Caco-2 (cell line): ENCODE measurements around the gene RIPOR2. TPM values are rescaled to one million over a fixed set of nuclear protein-coding genes. Genes with fewer than 3 reads are reported as not detected.

ENCODE experiments used
- BruUV-seq: library from RNA; stranded (reverse); fragments of 400-500 nt; replicated peaks from 2 replicates; lab custom pipeline; 2021; lab: Mats Ljungman, UMichigan
- CTCF ChIA-PET: fragments of 300-600 bp; sonication (Branson Sonifier 250); formaldehyde crosslinking; loops from one replicate; lab custom pipeline; 2022; ENCODE audit warnings: antibody characterized with exemption; lab: Charles Lee
- POLR2A ChIA-PET: fragments of 300-600 bp; sonication (Branson Sonifier 250); formaldehyde crosslinking; loops from one replicate; lab custom pipeline; 2022; ENCODE audit warnings: antibody characterized with exemption; lab: Charles Lee
- DNase-seq, 2 experiments: peaks; one replicate each; pipeline versions ENCODE4 v3.0.0 to v3.0.0-alpha.2; 2020 to 2022
- H3K27me3 ChIP-seq: replicated peaks from 2 replicates; pipeline ENCODE4 v1.6.0; 2011; ENCODE audit warnings: low read length; ENCODE audit not compliant: control insufficient read depth, insufficient read depth
- H3K36me3 ChIP-seq: 2 replicates; pipeline ENCODE4 v1.5.1; 2011; ENCODE audit warnings: low read length; ENCODE audit not compliant: control insufficient read depth, insufficient read depth
- H3K4me1 ChIP-seq: fragments of 250-450 bp; sonication (Bioruptor Pico); 2 replicates; pipeline ENCODE4 v1.5.1; 2020; ENCODE audit warnings: mild to moderate bottlenecking
- H3K4me3 ChIP-seq: 2 replicates; pipeline ENCODE4 v1.5.1; 2011; ENCODE audit warnings: low read depth, mild to moderate bottlenecking, control low read depth, low read length
- H3K9me3 ChIP-seq: fragments of 250-450 bp; sonication (Bioruptor Pico); 2 replicates; pipeline ENCODE4 v1.5.1; 2020; ENCODE audit warnings: mild to moderate bottlenecking, moderate library complexity
- H3K27ac Mint-ChIP-seq: one replicate; pipeline ENCODE4 v1.8.0; 2022; ENCODE audit warnings: mixed read lengths; ENCODE audit not compliant: unreplicated experiment
- H3K27me3 Mint-ChIP-seq: one replicate; pipeline ENCODE4 v1.8.0; 2022; ENCODE audit warnings: mixed read lengths; ENCODE audit not compliant: insufficient read depth, unreplicated experiment
- H3K36me3 Mint-ChIP-seq: one replicate; pipeline ENCODE4 v1.8.0; 2022; ENCODE audit warnings: mild to moderate bottlenecking, mixed read lengths; ENCODE audit not compliant: insufficient read depth, unreplicated experiment
- H3K4me1 Mint-ChIP-seq: one replicate; pipeline ENCODE4 v1.8.0; 2022; ENCODE audit warnings: low read depth, mixed read lengths; ENCODE audit not compliant: unreplicated experiment
- H3K4me3 Mint-ChIP-seq: one replicate; pipeline ENCODE4 v1.8.0; 2022; ENCODE audit warnings: mild to moderate bottlenecking, moderate library complexity, mixed read lengths; ENCODE audit not compliant: unreplicated experiment
- H3K9me3 Mint-ChIP-seq: one replicate; pipeline ENCODE4 v1.8.0; 2022; ENCODE audit warnings: mixed read lengths; ENCODE audit not compliant: unreplicated experiment
- CTCF ChIP-seq, 2 experiments: fragments of 200-600 bp in 1 of 2; IDR thresholded peaks; 1 replicate in 1 of 2; 2 replicates in 1 of 2; pipeline versions ENCODE4 v1.5.1 to v1.8.0; 2011 to 2022; ENCODE audit warnings: antibody characterized with exemption in 1 of 2, control low read depth in 1 of 2, inconsistent platforms in 1 of 2, low read depth in 1 of 2, low read length in 1 of 2, mild to moderate bottlenecking in 1 of 2, moderate library complexity in 1 of 2; ENCODE audit not compliant: insufficient read depth in 1 of 2, severe bottlenecking in 1 of 2, unreplicated experiment in 1 of 2
- intact Hi-C: fragments of 100-400 bp; cut with micrococcal nuclease; formaldehyde crosslinking; loops from one replicate; pipeline ENCODE4 v1.10.0; 2022; ENCODE audit not compliant: unreplicated experiment
- total RNA-seq: library from RNA; stranded (reverse); gene quantifications from 2 replicates; pipeline ENCODE4 v1.2.3, GENCODE V29; 2022

Gene RIPOR2
- total RNA-seq, 1 experiment from 2014 or later = 0.64 TPM

DNA sequence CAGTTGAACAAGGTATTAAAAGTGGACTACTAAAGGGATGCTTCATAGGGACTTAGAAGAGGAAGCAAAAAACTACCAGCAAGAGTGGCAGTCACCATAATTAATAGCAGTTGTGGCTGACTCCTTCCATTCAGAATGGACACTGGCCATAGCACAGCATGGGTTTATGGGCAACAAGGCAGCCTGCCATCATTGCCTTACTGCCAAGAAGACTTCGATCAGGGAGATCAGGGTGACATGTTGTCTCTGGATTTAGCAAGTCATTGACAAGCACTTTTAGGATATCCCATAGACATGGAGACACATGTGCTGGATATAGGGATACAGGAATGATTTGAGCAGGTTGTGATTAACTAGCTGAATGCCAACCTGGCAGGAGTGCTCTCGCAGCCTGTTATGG is 35.3 kb upstream of the RIPOR2 start:
- H3K36me3 Mint-ChIP-seq = peaks cover 5% of the 10 kb centered on the region
- Histone ChIP-seq H3K4me1 (no peaks in the 10 kb centered on the region), H3K36me3 (no peaks in the 10 kb centered on the region), H3K9me3 (no peaks in the 10 kb centered on the region), H3K4me3 (no peak overlapping the region), H3K27me3 (no peaks in the 10 kb centered on the region)
- no TSS peak for BruUV-seq
- no peaks in the 10 kb centered on the region for H3K9me3 Mint-ChIP-seq
- no peak overlapping the region for H3K27ac Mint-ChIP-seq
- CTCF ChIA-PET = no interaction called here
- no peaks in the 10 kb centered on the region for H3K27me3 Mint-ChIP-seq
- POLR2A ChIA-PET = no interaction called here
- intact Hi-C loops = no loop called here
- no peak overlapping the region for H3K4me3 Mint-ChIP-seq
- DNase-seq = no peak
- H3K4me1 Mint-ChIP-seq = no peaks in the 10 kb centered on the region
- TF ChIP-seq CTCF (IDR thresholded peaks at IDR 0.05; ENCODE audit: insufficient read depth in 1 of 2, low read depth in 1 of 2, low read length in 1 of 2, severe bottlenecking in 1 of 2, unreplicated experiment in 1 of 2) = no peak

DNA sequence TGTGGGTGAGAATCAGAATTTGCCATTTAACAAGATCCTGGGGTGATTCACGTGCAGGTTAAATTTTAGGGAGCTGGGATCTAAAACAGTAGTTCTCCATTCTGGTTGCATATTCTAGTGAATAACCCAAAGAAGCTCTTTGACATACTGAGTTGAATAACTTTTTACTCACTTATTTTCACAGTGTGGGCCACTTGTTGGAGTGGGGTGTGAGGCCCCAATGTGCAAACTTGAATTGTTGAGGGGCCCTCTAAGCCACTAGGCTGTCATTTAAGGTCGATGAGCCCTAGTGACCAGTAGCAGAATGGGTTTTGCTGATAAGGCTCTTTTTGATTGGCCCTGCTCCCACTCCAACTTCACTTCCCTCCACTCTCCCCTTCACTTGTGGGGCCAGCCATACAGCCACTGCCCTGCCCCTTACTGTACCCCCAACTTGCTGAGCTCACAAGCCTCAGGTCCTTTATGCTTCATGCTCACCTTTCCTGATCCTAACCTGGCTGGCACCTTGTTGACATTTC is 33.6 kb upstream of the RIPOR2 start:
- no peak for TF ChIP-seq CTCF (IDR thresholded peaks at IDR 0.05; ENCODE audit: insufficient read depth in 1 of 2, low read depth in 1 of 2, low read length in 1 of 2, severe bottlenecking in 1 of 2, unreplicated experiment in 1 of 2)
- Histone ChIP-seq H3K9me3 (no peaks in the 10 kb centered on the region), H3K36me3 (no peaks in the 10 kb centered on the region), H3K27me3 (no peaks in the 10 kb centered on the region), H3K4me3 (no peak overlapping the region), H3K4me1 (no peaks in the 10 kb centered on the region)
- Mint-ChIP-seq H3K4me3 (no peak overlapping the region), H3K27ac (no peak overlapping the region), H3K4me1 (no peaks in the 10 kb centered on the region), H3K36me3 (peaks cover 5% of the 10 kb centered on the region), H3K27me3 (no peaks in the 10 kb centered on the region), H3K9me3 (no peaks in the 10 kb centered on the region)
- no peak for DNase-seq
- ChIA-PET POLR2A (no interaction called here), CTCF (no interaction called here)
- intact Hi-C loops = no loop called here
- BruUV-seq = no TSS peak

DNA sequence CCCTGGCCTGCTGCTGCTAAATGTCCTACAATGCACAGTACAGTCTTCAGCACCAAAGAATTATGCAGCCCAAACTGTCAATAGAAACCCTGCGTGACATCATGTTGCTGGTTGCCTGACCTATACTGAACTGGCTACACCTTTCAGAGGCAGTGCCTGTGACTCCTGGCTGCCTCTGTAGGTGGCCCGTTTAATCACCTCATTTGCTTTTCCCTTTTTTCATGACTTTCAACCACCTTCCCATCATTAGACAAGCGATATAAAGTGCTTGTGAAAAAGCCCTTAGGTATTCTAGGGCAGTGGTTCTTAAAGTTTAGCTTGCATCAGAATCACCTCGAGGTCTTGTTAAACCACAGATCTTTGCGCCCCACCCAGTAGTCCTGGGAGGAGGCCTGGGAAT is 33.0 kb upstream of the RIPOR2 start:
- Mint-ChIP-seq H3K4me3 (no peak overlapping the region), H3K27ac (no peak overlapping the region), H3K27me3 (no peaks in the 10 kb centered on the region), H3K36me3 (peaks cover 5% of the 10 kb centered on the region), H3K4me1 (no peaks in the 10 kb centered on the region), H3K9me3 (no peaks in the 10 kb centered on the region)
- Histone ChIP-seq H3K9me3 (no peaks in the 10 kb centered on the region), H3K4me3 (no peak overlapping the region), H3K27me3 (no peaks in the 10 kb centered on the region), H3K4me1 (no peaks in the 10 kb centered on the region), H3K36me3 (no peaks in the 10 kb centered on the region)
- ChIA-PET CTCF (no interaction called here), POLR2A (no interaction called here)
- intact Hi-C loops = no loop called here
- no TSS peak for BruUV-seq
- no peak for DNase-seq
- no peak for TF ChIP-seq CTCF (IDR thresholded peaks at IDR 0.05; ENCODE audit: insufficient read depth in 1 of 2, low read depth in 1 of 2, low read length in 1 of 2, severe bottlenecking in 1 of 2, unreplicated experiment in 1 of 2)
